ENCODE results near the gene DNHD1.

DNHD1 gene

DNA sequence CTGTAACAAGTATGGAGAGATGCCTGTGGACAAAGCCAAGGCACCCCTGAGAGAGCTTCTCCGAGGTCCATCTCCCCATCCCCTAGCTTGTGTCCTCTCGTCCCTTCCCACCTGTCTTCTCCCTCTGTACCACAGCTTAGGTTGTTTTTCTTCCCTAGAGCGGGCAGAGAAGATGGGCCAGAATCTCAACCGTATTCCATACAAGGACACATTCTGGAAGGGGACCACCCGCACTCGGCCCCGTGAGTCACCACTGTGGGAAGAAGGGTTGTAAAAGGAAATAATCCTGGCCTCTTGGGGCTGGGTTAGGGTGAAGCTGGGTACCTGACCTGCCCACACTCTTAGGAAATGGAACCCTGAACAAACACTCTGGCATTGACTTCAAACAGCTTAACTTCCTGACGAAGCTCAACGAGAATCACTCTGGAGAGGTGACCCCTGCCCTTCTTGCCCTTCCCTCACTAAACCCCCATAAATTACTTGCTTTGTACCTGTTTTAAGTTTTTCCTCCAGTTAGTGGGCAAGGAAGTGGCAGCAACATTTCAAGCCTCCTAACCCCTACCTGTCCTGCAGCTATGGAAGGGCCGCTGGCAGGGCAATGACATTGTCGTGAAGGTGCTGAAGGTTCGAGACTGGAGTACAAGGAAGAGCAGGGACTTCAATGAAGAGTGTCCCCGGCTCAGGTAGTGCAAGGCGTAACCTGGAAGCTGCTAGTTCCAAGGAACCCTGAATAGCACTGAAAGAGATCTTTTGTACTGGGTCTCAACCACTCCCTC is 111.8 kb downstream of the DNHD1 start:
- no peaks in the 10 kb centered on the region for H3K27me3 ChIP-seq (ENCODE audit: insufficient read depth, low read depth)
- no peak overlapping the region for H3K4me3 ChIP-seq (IDR thresholded peaks at IDR 0.05; ENCODE audit: insufficient read depth, low read depth, low read length)
- no peak overlapping the region for H3K27ac ChIP-seq
- H3K4me1 ChIP-seq (ENCODE audit: low read depth, poor library complexity, severe bottlenecking) = peaks cover 64% of the 10 kb centered on the region
- H3K79me2 ChIP-seq (ENCODE audit: insufficient read depth, low read depth) = peaks cover 35% of the 10 kb centered on the region; the same call in 1 of the 2 replicates
- no peak overlapping the region for H2AFZ ChIP-seq (ENCODE audit: low read depth)
- no peaks in the 10 kb centered on the region for H4K20me1 ChIP-seq (ENCODE audit: insufficient read depth)
- H3K36me3 ChIP-seq (ENCODE audit: insufficient read depth) = no peaks in the 10 kb centered on the region
- H3K4me2 ChIP-seq = no peak overlapping the region
- TF ChIP-seq, protein P1, sequence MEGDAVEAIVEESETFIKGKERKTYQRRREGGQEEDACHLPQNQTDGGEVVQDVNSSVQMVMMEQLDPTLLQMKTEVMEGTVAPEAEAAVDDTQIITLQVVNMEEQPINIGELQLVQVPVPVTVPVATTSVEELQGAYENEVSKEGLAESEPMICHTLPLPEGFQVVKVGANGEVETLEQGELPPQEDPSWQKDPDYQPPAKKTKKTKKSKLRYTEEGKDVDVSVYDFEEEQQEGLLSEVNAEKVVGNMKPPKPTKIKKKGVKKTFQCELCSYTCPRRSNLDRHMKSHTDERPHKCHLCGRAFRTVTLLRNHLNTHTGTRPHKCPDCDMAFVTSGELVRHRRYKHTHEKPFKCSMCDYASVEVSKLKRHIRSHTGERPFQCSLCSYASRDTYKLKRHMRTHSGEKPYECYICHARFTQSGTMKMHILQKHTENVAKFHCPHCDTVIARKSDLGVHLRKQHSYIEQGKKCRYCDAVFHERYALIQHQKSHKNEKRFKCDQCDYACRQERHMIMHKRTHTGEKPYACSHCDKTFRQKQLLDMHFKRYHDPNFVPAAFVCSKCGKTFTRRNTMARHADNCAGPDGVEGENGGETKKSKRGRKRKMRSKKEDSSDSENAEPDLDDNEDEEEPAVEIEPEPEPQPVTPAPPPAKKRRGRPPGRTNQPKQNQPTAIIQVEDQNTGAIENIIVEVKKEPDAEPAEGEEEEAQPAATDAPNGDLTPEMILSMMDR (conservative IDR thresholded peaks at IDR 0.05; ENCODE audit: low read depth, low read length) = no peak
- H3K9ac ChIP-seq = no peak overlapping the region

DNA sequence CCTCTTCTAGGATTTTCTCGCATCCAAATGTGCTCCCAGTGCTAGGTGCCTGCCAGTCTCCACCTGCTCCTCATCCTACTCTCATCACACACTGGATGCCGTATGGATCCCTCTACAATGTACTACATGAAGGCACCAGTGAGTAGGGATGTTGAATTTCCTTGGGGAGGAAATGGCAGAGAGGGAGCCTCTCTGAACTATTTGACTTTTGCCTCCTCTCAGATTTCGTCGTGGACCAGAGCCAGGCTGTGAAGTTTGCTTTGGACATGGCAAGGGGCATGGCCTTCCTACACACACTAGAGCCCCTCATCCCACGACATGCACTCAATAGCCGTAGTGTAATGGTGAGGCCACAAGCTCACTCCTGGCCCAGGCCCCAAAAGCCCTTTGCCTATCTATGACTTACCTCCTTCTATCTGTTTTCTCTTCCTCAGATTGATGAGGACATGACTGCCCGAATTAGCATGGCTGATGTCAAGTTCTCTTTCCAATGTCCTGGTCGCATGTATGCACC is 112.5 kb downstream of the DNHD1 start:
- TF ChIP-seq, protein P1 (conservative IDR thresholded peaks at IDR 0.05; ENCODE audit: low read depth, low read length) = no peak
- Histone ChIP-seq H3K9ac (no peak overlapping the region), H3K27me3 (ENCODE audit: insufficient read depth, low read depth) (no peaks in the 10 kb centered on the region), H2AFZ (ENCODE audit: low read depth) (no peak overlapping the region), H4K20me1 (ENCODE audit: insufficient read depth) (no peaks in the 10 kb centered on the region), H3K79me2 (ENCODE audit: insufficient read depth, low read depth) (peaks cover 29% of the 10 kb centered on the region; the same call in 1 of the 2 replicates), H3K36me3 (ENCODE audit: insufficient read depth) (no peaks in the 10 kb centered on the region), H3K4me2 (no peak overlapping the region), H3K4me3 (IDR thresholded peaks at IDR 0.05; ENCODE audit: insufficient read depth, low read depth, low read length) (no peak overlapping the region), H3K27ac (no peak overlapping the region), H3K4me1 (ENCODE audit: low read depth, poor library complexity, severe bottlenecking) (peaks cover 62% of the 10 kb centered on the region)

DNA sequence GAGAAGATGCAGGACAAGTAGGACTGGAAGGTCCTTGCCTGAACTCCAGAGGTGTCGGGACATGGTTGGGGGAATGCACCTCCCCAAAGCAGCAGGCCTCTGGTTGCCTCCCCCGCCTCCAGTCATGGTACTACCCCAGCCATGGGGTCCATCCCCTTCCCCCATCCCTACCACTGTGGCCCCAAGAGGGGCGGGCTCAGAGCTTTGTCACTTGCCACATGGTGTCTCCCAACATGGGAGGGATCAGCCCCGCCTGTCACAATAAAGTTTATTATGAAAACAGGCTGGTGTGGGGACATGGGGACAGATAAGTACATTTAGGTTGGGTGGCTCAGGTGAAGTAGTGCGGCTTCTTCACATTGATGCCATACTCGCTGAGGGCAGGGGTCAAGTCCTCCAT is 113.5 kb downstream of the DNHD1 start:
- Histone ChIP-seq H4K20me1 (ENCODE audit: insufficient read depth) (no peaks in the 10 kb centered on the region), H3K4me1 (ENCODE audit: low read depth, poor library complexity, severe bottlenecking) (peaks cover 52% of the 10 kb centered on the region), H2AFZ (ENCODE audit: low read depth) (no peak overlapping the region), H3K4me3 (IDR thresholded peaks at IDR 0.05; ENCODE audit: insufficient read depth, low read depth, low read length) (no peak overlapping the region), H3K9ac (no peak overlapping the region), H3K36me3 (ENCODE audit: insufficient read depth) (no peaks in the 10 kb centered on the region), H3K27me3 (ENCODE audit: insufficient read depth, low read depth) (no peaks in the 10 kb centered on the region), H3K27ac (no peak overlapping the region), H3K79me2 (ENCODE audit: insufficient read depth, low read depth) (peaks cover 19% of the 10 kb centered on the region; the same call in 1 of the 2 replicates), H3K4me2 (peak overlapping the region; percentile 100; the same call in 1 of the 2 replicates)
- TF ChIP-seq, protein P1 (conservative IDR thresholded peaks at IDR 0.05; ENCODE audit: low read depth, low read length) = no peak

DNA sequence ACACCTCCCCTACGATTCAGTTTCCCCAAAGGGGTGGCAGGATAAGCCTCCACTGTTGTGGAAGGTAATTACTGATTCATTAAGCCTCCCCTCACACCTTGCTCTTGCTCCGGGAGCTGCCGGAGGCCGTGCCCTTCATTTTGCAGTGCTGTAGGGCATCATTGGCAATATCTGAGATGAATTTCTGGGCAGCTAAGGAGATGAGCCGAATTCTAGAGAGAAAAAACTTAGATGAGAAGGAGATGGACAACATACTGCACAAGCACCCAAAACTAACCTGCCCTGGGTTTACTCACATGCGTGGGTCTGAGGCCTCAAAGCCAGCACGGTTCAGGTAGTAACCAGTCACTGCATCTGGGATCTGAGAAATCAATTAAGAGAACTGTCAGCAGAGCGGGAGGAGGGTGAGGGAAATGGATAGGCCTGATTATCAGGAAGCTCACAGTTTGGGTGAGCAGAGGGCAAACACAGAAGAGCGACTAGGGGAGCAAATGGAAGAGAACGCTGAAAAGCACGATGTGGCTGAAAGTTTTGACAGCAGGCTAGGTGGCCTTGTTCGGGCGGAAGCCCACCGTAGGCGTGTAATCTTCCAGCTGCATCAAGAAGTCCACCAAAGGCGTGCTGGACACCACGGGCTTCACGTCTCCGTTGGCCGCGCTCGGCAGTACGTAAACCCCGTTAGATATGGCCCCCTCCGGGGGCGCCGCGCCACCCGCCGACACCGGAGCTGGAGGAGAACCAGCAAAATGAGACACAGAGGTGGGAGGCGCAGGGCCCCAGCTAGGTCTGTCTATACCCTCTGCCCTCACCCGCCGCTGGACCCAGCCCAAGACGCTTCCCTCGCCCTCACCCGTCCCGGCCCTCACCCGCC is 114.2 kb downstream of the DNHD1 start:
- no peaks in the 10 kb centered on the region for H3K27me3 ChIP-seq (ENCODE audit: insufficient read depth, low read depth)
- peak overlapping the region; percentile 82 for H3K9ac ChIP-seq
- H3K4me1 ChIP-seq (ENCODE audit: low read depth, poor library complexity, severe bottlenecking) = peaks cover 44% of the 10 kb centered on the region
- peaks cover 13% of the 10 kb centered on the region; the same call in 1 of the 2 replicates for H3K79me2 ChIP-seq (ENCODE audit: insufficient read depth, low read depth)
- H3K27ac ChIP-seq = peak overlapping the region; percentile 91; the same call in 1 of the 2 replicates
- peak overlapping the region; percentile 100 for H3K4me2 ChIP-seq
- no peaks in the 10 kb centered on the region for H4K20me1 ChIP-seq (ENCODE audit: insufficient read depth)
- TF ChIP-seq, protein P1 (conservative IDR thresholded peaks at IDR 0.05; ENCODE audit: low read depth, low read length) = no peak
- H3K4me3 ChIP-seq (IDR thresholded peaks at IDR 0.05; ENCODE audit: insufficient read depth, low read depth, low read length) = no peak overlapping the region
- H3K36me3 ChIP-seq (ENCODE audit: insufficient read depth) = no peaks in the 10 kb centered on the region
- H2AFZ ChIP-seq (ENCODE audit: low read depth) = 0 out of 2 replicates have a peak overlapping the region, but pooled peaks have one; percentile 16
